WTC11 (cell line): Measurements from ENCODE around the gene LARGE1. TPM values are rescaled to one million over a fixed set of nuclear protein-coding genes. Genes with fewer than 3 reads are reported as not detected.

Experiments used
- ATAC-seq: fragments of 200-7000 bp; cut with Tn5 transposase; 2 replicates; pipeline ENCODE4 v1.10.0; 2021; ENCODE audit warnings: mild to moderate bottlenecking, moderate library complexity
- CTCF ChIA-PET: fragments of 300-600 bp; sonication (Branson Sonifier 250); formaldehyde crosslinking; loops from one replicate; lab custom pipeline; 2021; ENCODE audit warnings: antibody characterized with exemption; lab: Charles Lee
- POLR2A ChIA-PET: fragments of 350-600 bp; sonication (Branson Sonifier 250); formaldehyde crosslinking; loops from one replicate; lab custom pipeline; 2021; ENCODE audit warnings: antibody characterized with exemption; lab: Charles Lee
- DNase-seq: peaks from one replicate; pipeline ENCODE4 v3.0.0; 2021; ENCODE audit warnings: low spot score
- H3K27ac Mint-ChIP-seq: 2 replicates; pipeline ENCODE4 v1.8.0; 2021; ENCODE audit warnings: mixed read lengths
- H3K27me3 Mint-ChIP-seq: 2 replicates; pipeline ENCODE4 v1.8.0; 2021; ENCODE audit warnings: low read depth, mild to moderate bottlenecking, moderate library complexity, mixed read lengths
- H3K36me3 Mint-ChIP-seq: 2 replicates; pipeline ENCODE4 v1.8.0; 2021; ENCODE audit warnings: mixed read lengths
- H3K4me1 Mint-ChIP-seq: 2 replicates; pipeline ENCODE4 v1.8.0; 2022; ENCODE audit warnings: mixed read lengths
- H3K4me3 Mint-ChIP-seq: 2 replicates; pipeline ENCODE4 v1.8.0; 2021; ENCODE audit warnings: mild to moderate bottlenecking, moderate library complexity, mixed read lengths
- H3K9me3 Mint-ChIP-seq: 2 replicates; pipeline ENCODE4 v1.8.0; 2021; ENCODE audit warnings: mixed read lengths
- E2F4 ChIP-seq: sonication (generic); formaldehyde crosslinking; IDR thresholded peaks from 2 replicates; pipeline ENCODE4 v1.8.1; 2022; ENCODE audit warnings: low read depth, mild to moderate bottlenecking, moderate library complexity, missing genetic modification reagents, borderline replicate concordance
- EMX1 ChIP-seq: fragments of 250-450 bp; sonication (Bioruptor Pico); IDR thresholded peaks from 2 replicates; pipeline ENCODE4 v1.8.0; 2021; ENCODE audit warnings: mild to moderate bottlenecking
- ERG ChIP-seq: fragments of 250-450 bp; sonication (Bioruptor Pico); IDR thresholded peaks from 2 replicates; pipeline ENCODE4 v1.8.0; 2021; ENCODE audit warnings: mild to moderate bottlenecking
- FOXK1 ChIP-seq: sonication (generic); formaldehyde crosslinking; IDR thresholded peaks from 2 replicates; pipeline ENCODE4 v1.8.0; 2022; ENCODE audit warnings: mild to moderate bottlenecking, moderate library complexity, missing genetic modification reagents
- FOXP1 ChIP-seq: sonication (generic); formaldehyde crosslinking; IDR thresholded peaks from 2 replicates; pipeline ENCODE4 v1.8.0; 2022; ENCODE audit warnings: missing genetic modification reagents, mild to moderate bottlenecking, moderate library complexity, borderline replicate concordance
- FOXP4 ChIP-seq: sonication (generic); formaldehyde crosslinking; IDR thresholded peaks from 2 replicates; pipeline ENCODE4 v1.8.0; 2022; ENCODE audit warnings: mild to moderate bottlenecking, missing genetic modification reagents
- HMGXB4 ChIP-seq: sonication (generic); formaldehyde crosslinking; IDR thresholded peaks from 2 replicates; pipeline ENCODE4 v1.8.1; 2023; ENCODE audit warnings: mild to moderate bottlenecking, moderate library complexity, missing genetic modification reagents
- JAZF1 ChIP-seq: fragments of 250-450 bp; sonication (Bioruptor Pico); IDR thresholded peaks from 2 replicates; pipeline ENCODE4 v1.9.0; 2021; ENCODE audit warnings: moderate library complexity, mild to moderate bottlenecking, inconsistent platforms
- NFYB ChIP-seq: sonication (generic); formaldehyde crosslinking; conservative IDR thresholded peaks from 2 replicates; pipeline ENCODE4 v1.8.0; 2022; ENCODE audit warnings: low read depth, missing genetic modification reagents
- NR2C2 ChIP-seq: sonication (generic); formaldehyde crosslinking; IDR thresholded peaks from 2 replicates; pipeline ENCODE4 v1.8.0; 2022; ENCODE audit warnings: mild to moderate bottlenecking, missing genetic modification reagents
- NR3C1 ChIP-seq: sonication (generic); formaldehyde crosslinking; conservative IDR thresholded peaks from 2 replicates; pipeline ENCODE4 v1.8.1; 2023; ENCODE audit warnings: low read depth, mild to moderate bottlenecking, missing genetic modification reagents
- RELA ChIP-seq: sonication (generic); formaldehyde crosslinking; IDR thresholded peaks from 2 replicates; pipeline ENCODE4 v1.8.1; 2022; ENCODE audit warnings: missing genetic modification reagents, mild to moderate bottlenecking, borderline replicate concordance
- RORB ChIP-seq: fragments of 250-450 bp; sonication (Bioruptor Pico); IDR thresholded peaks from 2 replicates; pipeline ENCODE4 v1.9.0; 2021; ENCODE audit warnings: mild to moderate bottlenecking
- SMAD4 ChIP-seq: sonication (generic); formaldehyde crosslinking; IDR thresholded peaks from 2 replicates; pipeline ENCODE4 v1.8.0; 2022; ENCODE audit warnings: mild to moderate bottlenecking, missing genetic modification reagents
- STAT6 ChIP-seq: sonication (generic); formaldehyde crosslinking; conservative IDR thresholded peaks from 2 replicates; pipeline ENCODE4 v1.8.1; 2023; ENCODE audit warnings: mild to moderate bottlenecking, low read depth, missing genetic modification reagents, moderate library complexity
- TEAD4 ChIP-seq: sonication (generic); formaldehyde crosslinking; IDR thresholded peaks from 2 replicates; pipeline ENCODE4 v1.8.0; 2022; ENCODE audit warnings: mild to moderate bottlenecking, missing genetic modification reagents
- TP53 ChIP-seq: sonication (generic); formaldehyde crosslinking; IDR thresholded peaks from 2 replicates; pipeline ENCODE4 v1.8.1; 2023; ENCODE audit warnings: mild to moderate bottlenecking, missing genetic modification reagents
- ZNF121 ChIP-seq: sonication (generic); formaldehyde crosslinking; IDR thresholded peaks from 2 replicates; pipeline ENCODE4 v1.8.0; 2023; ENCODE audit warnings: missing genetic modification reagents
- ZNF671 ChIP-seq: fragments of 250-450 bp; sonication (Bioruptor Pico); IDR thresholded peaks from 2 replicates; pipeline ENCODE4 v1.8.0; 2021; ENCODE audit warnings: mild to moderate bottlenecking
- ZSCAN18 ChIP-seq: fragments of 250-450 bp; sonication (Bioruptor Pico); IDR thresholded peaks from 2 replicates; pipeline ENCODE4 v2.1.2; 2022; ENCODE audit warnings: mild to moderate bottlenecking, moderate library complexity
- total RNA-seq: library from RNA; stranded (reverse); gene quantifications from 3 replicates; pipeline ENCODE4 v1.2.3, GENCODE V29; 2021

The LARGE1 gene
- total RNA-seq, 1 experiment from 2014 or later: 72.6 TPM

GRCh38 chr22:33957086-33957485, 36.8 kb upstream of the LARGE1 start (continued):
- no peak for TF ChIP-seq FOXP4
- TF ChIP-seq E2F4 (CRISPR knock-in tag): no peak
- no peak for TF ChIP-seq ERG (CRISPR knock-in tag)
- no peak for TF ChIP-seq NR2C2 (CRISPR knock-in tag)

GRCh38 chr22:33952776-33953175, 32.5 kb upstream of the LARGE1 start:
- H3K27ac Mint-ChIP-seq: no peak overlapping the region
- peaks cover 8% of the 10 kb centered on the region; the same call in 1 of the 2 replicates for H3K27me3 Mint-ChIP-seq
- ChIA-PET POLR2A (interaction anchor here (0.6 kb wide), 1 partner anchor 1204 kb away, joined by 4 read pairs; no protein-coding TSS in a partner anchor), CTCF (interaction anchor here (1.1 kb wide), 1 partner anchor 29 kb away, joined by 4 read pairs; no protein-coding TSS in a partner anchor)
- H3K4me3 Mint-ChIP-seq: no peak overlapping the region
- TF ChIP-seq SMAD4 (CRISPR knock-in tag): no peak
- TF ChIP-seq NR3C1 (CRISPR knock-in tag): no peak
- no peak for TF ChIP-seq STAT6 (CRISPR knock-in tag)
- no peak for TF ChIP-seq E2F4 (CRISPR knock-in tag)
- no peak for TF ChIP-seq ZSCAN18 (CRISPR knock-in tag)
- no peak for TF ChIP-seq EMX1 (CRISPR knock-in tag)
- TF ChIP-seq ZNF671 (CRISPR knock-in tag): no peak
- TF ChIP-seq ZNF121 (CRISPR knock-in tag): no peak
- TF ChIP-seq TEAD4 (CRISPR knock-in tag): no peak
- no peak for TF ChIP-seq TP53 (CRISPR knock-in tag)
- no peak for TF ChIP-seq RELA
- TF ChIP-seq FOXK1: no peak
- TF ChIP-seq JAZF1: no peak
- no peak for TF ChIP-seq RORB
- TF ChIP-seq NFYB: no peak
- TF ChIP-seq HMGXB4 (CRISPR knock-in tag): no peak
- TF ChIP-seq FOXP1: no peak
- no peak for DNase-seq
- no peak for ATAC-seq
- H3K36me3 Mint-ChIP-seq: no peaks in the 10 kb centered on the region
- H3K9me3 Mint-ChIP-seq: peaks cover 4% of the 10 kb centered on the region
- no peaks in the 10 kb centered on the region for H3K4me1 Mint-ChIP-seq
